CD4-positive, alpha-beta T cell treated with Interleukin-15 for 4 hours (primary cell): ENCODE measurements around the gene MARCHF10.

Source experiments
- DNase-seq: peaks from one replicate; pipeline ENCODE4 v3.0.0-alpha.2; 2020; ENCODE audit warnings: low spot score

The MARCHF10 gene

DNA sequence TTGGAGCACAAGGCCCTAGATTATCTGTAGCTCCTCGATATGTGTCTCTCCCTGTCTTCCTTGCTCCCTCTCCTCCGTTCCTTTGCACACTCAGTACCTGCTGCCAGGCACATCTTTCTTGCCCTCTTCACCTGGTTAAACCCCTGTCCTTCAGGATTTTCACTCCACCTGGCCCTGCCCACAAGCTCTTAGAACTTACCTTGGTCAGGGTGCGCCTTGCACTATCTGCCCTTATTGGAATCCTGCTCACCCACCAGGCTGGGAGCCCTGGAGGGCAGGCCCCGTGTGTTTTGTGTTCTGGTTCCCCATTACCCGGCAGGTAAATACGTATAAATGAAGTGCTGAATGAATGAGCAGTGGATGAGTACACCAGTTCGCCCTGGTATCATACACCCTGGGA, 54.6 kb downstream of the MARCHF10 start:
- no peak for DNase-seq

DNA sequence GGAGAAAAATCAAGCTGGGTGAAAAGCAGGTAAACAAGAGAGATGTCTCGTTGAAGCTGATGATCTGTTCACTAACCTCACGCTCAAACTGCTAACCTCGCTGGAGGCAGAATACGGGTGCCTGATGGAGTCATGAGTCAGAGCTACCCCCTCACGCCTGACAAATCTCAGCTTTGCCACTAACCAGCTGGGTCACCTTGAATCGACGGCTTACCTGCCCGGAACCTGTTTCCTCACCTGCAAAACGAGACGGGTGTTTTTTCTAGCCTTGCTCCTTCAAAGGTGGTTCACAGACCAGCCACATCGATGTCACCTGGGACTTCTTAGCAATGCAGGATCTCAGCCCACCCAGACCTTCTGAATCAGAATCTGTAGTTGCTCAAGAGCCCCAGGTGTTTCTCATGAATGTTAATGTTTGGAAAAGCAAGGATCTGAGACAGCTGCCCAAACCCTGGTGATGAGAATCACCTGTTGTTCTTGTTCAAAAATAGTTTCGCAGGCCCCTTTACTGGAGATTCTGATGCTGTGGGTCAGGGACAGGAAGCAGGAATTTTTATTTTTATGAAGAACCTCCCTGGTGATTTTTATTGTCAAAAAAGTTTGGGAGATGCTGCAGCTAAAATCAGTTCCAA, 56.9 kb downstream of the MARCHF10 start:
- no peak for DNase-seq

- no peak for DNase-seq
These were observed 57.5 kb downstream of the MARCHF10 start for GRCh38 chr17:62750631-62751051.

- no peak for DNase-seq
These were observed 58.2 kb downstream of the MARCHF10 start for GRCh38 chr17:62749926-62750325.

DNA sequence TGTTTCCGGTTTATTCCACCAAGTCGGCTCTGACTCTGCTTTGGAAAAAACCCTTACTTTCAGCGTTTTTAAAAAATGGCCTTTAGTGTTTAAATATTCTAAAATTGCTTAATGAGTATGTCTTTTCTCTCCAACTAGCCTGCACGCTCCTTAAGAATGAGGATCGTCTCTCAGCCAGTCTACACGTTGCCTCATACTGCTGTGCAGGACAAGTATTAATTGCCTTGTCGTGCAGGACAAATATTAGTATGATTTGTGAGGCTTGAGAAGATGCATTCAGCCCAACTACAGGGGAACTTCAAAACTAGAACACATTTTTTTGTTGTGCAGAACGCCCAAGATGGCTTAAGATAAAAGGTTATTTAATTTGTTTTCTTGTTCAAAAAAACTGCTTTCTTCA, 61.2 kb downstream of the MARCHF10 start:
- no peak for DNase-seq

GRCh38 chr17:62745806-62746205, 62.3 kb downstream of the MARCHF10 start:
- DNase-seq: no peak

DNA sequence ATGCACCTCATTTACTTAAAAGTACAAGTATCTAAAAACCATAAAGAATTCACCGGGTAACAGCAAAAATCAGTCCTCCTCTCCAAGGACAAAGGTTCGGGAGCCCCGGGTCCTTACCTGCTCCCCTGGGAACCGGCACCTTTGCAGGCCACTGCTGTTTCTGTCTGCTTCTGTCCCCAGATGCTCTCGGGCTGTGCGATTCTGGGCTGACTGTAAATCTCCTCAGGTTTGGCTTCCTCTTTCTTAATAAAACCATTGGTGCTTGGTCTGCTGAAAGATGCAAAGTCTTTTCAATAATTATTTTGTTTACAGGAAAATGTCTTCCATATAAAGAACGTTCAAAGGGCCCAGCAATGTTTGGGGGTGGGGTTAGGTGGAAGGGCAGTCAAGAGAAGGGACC, 63.9 kb downstream of the MARCHF10 start:
- DNase-seq: no peak

DNA sequence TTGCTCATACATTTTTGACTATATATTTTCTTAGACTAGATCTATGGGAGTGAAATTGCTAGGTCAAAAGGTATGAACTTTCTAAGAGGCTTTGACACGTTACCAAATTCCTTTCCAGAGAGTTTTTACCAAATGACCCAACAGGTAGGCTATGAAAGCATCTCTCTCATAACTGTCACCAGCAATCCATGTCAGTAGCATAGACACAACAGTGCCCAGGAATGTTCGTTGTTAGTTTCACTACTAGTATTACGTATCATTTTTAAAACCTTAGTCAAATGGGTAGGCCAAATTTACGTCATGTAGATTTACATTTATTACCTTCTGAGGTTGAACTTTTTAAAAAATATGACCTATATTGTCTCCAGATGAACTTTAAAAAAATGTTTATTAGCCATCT, 66.8 kb downstream of the MARCHF10 start:
- no peak for DNase-seq

DNA sequence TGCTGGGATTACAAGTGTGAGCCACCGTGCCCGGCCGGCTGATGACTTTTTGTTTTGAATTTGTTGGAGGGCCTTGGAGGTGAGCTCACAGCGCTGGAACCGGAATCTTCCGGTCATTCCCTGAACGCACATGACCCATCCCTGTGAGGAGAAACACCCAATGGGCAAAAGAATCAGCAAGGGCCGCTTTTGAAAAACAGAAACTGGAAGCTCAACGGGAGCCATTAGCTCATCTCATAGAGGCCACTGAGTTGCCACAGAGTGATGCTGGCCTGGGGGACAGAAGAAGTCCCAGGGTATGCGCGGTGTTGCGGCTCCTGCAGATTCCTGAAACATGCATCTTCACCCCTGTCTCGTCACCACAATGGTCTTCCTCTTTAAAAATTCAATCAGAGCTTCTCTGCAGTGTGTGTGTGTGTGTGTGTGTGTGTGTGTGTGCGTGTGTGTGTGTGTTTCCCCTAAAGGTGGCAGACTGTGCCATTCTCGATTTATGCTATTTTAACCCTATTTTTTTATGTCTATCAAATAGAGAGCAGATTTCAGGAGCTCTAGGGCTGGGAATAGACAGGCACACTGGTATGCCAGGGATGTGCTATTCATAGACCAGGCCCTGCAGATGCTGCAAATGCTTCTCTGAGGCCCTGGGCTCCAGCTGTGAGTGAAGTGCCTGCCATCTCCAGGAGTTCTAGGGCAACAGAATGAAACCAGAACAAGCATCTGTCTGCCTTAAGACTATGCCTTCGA, 68.3 kb downstream of the MARCHF10 start:
- DNase-seq: no peak

DNA sequence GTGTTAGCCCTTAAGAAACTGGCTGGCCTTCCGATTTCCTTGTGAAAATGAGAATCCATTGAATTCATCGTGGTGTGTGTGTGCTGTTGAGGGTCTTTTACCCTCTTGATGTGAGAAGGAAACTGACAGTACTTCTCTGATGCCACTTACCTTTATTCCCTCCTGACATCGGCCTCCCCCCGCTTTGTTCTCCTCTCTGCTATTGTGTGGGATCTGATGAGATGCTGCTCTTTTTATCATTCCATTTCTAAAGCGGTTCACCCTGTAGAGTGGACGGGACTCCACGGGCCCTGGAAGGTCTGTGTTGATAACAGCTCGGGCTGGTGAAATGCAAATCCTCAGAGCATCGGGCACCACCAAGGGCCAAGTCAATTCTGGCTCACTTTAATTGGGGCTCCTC, 69.8 kb downstream of the MARCHF10 start:
- DNase-seq: no peak

- no peak for DNase-seq
These were observed 70.6 kb downstream of the MARCHF10 start for GRCh38 chr17:62737513-62737912.

DNA sequence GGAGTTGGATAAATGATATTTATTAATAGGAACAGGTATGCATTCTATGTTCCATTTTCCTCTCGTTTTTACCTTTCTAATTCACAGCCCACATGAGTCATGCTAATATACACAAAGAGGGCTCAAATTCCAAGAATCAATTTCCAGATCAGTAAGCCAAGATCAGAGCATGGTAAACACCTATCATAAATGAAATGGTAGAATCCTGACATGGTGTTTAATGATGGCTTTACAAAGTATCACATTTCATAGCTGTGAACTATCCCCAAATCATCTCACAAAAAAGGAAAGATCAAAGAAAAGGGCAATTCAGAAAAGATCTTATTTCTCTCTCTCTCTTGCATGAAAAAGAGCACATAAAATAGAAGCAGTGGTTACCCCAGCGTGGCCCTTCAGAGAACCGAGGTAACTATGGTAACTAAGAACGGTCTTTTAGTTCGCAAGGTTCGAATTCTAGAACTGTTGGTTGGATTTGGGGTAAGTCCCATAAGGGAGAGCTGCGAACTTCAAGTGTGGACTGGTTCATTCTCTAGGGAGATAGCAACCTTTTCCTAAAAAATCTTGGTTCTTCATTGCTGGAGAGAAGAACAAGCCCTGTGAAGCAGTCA, 73.0 kb downstream of the MARCHF10 start:
- no peak for DNase-seq

- DNase-seq: no peak
These were observed 76.0 kb downstream of the MARCHF10 start for GRCh38 chr17:62732125-62732524.

DNA sequence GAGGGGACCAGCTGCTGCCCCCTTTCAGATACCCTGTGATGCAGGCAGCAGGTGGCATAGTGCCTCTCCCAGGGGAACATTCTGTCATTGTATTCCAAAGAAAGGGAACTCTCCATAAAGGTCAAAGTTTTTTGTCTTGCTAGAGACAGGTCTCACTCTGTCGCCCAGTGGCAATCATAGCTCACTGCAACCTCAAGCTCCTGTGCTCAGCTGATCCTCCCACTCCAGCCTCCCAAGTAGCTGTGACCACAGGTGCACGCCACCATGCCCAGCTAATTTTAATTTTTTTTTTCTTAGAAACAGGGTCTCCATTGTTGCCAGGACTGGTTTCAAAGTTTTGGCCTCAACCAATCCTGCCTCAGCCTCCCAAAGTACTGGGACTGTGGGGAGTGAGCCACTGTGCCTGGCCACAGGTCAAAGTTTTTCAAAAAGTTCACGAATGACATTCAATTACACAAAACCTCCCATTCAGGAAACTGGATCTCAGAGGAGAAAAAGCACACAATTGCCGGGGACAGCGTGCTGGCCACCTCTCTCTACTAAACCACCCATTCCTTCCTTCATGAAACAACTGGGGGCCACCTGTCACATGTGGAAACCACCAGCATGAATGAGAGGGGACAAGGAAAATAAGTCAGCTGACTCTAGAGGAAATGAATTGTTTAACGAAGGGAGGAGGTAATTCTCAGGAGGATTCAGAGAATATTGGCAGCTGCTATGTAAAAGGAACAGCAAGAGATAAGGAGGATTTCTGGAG, 80.0 kb downstream of the MARCHF10 start:
- DNase-seq: no peak

- no peak for DNase-seq
These were observed 82.3 kb downstream of the MARCHF10 start for GRCh38 chr17:62725791-62726249.

GRCh38 chr17:62724398-62725146, 83.5 kb downstream of the MARCHF10 start:
- DNase-seq: peak; percentile 71

- no peak for DNase-seq
These were observed 84.3 kb downstream of the MARCHF10 start for GRCh38 chr17:62723842-62724241.

DNA sequence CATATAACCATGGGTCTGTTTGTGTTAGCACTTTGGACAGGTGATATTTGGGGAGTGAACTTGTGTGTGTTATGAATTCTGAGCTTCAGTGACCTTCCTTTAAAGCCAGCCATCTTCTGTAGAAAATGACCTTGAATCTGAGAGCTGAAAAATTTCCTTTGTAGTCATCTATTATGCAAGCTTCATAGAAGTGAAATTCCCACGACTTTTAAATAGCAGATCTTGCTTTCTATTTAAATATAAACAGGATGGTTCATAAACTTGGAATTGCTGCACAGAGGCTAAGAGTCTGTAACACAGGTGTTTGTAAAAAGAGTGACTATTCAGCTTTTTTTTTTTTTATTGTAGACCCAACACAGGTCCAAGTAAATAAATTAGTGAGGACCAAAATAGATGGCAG, 85.5 kb downstream of the MARCHF10 start:
- DNase-seq: no peak

DNA sequence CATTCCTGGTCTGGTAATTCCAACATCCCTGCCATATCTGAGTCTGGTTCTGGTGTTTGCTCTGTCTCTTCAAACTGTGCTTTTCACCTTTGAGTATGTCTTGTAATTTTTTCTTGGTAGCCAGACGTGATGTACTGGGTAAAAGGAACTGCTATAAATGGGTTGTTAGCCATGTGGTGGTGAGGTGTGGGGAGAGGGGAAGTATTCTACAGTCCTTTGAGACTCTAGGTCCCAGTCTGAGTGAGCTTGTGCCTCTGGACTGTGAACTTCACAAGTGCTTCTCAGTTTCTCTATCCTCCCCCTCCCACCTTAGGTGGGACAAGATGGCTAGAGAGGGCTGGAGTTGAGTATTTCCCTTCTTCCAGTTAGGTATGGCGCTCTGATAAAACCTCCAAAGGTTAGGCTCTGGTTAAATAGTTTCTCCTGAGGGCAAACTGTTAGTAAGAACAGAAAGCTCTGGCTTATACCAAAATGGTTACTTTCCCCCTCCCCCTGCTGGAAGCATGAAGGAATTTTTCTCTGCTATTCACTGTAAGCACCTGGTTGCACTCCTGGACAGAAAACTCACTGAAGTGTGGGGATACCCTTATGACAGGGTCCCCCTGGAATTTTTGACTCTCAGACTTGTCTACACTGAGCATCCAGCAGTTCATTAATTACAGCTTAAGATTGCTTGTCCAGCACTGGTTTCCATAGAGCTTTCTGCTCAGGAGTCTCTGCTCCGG, 87.8 kb downstream of the MARCHF10 start:
- DNase-seq: no peak

DNA sequence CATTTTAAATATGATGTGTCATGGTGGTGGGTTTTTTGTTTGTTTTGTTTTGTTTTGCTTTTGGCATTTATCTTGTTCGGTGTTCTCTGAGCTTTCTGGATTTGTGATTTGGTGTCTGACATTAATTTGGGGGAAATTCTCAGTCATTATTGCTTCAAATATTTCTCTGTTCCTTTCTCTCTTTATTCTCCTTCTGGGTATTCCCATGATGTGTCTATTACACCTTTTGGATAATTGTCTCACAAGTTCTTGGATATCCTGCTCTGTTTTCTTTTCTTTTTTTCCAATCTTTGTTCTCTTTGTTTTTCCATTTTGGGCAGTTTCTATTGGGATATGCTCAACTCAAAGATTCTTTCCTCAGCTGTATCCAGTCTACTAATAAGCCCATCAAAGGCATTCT, 88.5 kb downstream of the MARCHF10 start:
- DNase-seq: no peak

GRCh38 chr17:62718429-62718828, 89.7 kb downstream of the MARCHF10 start:
- no peak for DNase-seq
